Endodermal cell (in vitro differentiated cells): ENCODE data around the gene RIN3. TPM values are rescaled to one million over a fixed set of nuclear protein-coding genes. Genes with fewer than 3 reads are reported as not detected.

ENCODE experiments used
- DNase-seq: peaks from one replicate; pipeline ENCODE4 v3.0.0-alpha.2; 2017
- H3K27ac ChIP-seq: 2 replicates; pipeline ENCODE4 v1.5.1; 2013; ENCODE audit warnings: mild to moderate bottlenecking, low read depth, low read length, moderate library complexity
- H3K27me3 ChIP-seq: 2 replicates; pipeline ENCODE4 v1.6.1; 2013; ENCODE audit warnings: mild to moderate bottlenecking, low read length, moderate library complexity; ENCODE audit not compliant: insufficient read depth, control insufficient read depth, poor library complexity, severe bottlenecking
- H3K36me3 ChIP-seq: 2 replicates; pipeline ENCODE4 v1.7.0; 2013; ENCODE audit warnings: mild to moderate bottlenecking, low read length, moderate library complexity; ENCODE audit not compliant: control insufficient read depth, insufficient read depth
- H3K4me1 ChIP-seq: one replicate; pipeline ENCODE4 v1.7.0; 2013; ENCODE audit warnings: low read length; ENCODE audit not compliant: control insufficient read depth, insufficient read depth
- H3K4me3 ChIP-seq: 2 replicates; pipeline ENCODE4 v1.5.1; 2013; ENCODE audit warnings: mild to moderate bottlenecking, low read length, moderate library complexity
- H3K9ac ChIP-seq: 2 replicates; pipeline ENCODE4 v1.6.1; 2013; ENCODE audit warnings: mild to moderate bottlenecking, low read length, moderate library complexity; ENCODE audit not compliant: poor library complexity, severe bottlenecking; ENCODE audit errors: extremely low read depth
- H3K9me3 ChIP-seq: 2 replicates; pipeline ENCODE4 v1.6.1; 2013; ENCODE audit warnings: mild to moderate bottlenecking, low read length, moderate library complexity; ENCODE audit not compliant: control insufficient read depth
- H3K27ac Mint-ChIP-seq: 2 replicates; pipeline ENCODE4 v1.8.0; 2020; ENCODE audit warnings: mixed read lengths
- H3K27me3 Mint-ChIP-seq: 2 replicates; pipeline ENCODE4 v1.8.0; 2021; ENCODE audit warnings: mild to moderate bottlenecking, mixed read lengths; ENCODE audit not compliant: insufficient read depth
- H3K36me3 Mint-ChIP-seq: 2 replicates; pipeline ENCODE4 v1.8.0; 2020; ENCODE audit warnings: low read depth, mixed read lengths
- H3K4me1 Mint-ChIP-seq: 2 replicates; pipeline ENCODE4 v1.8.0; 2020; ENCODE audit warnings: mixed read lengths
- H3K4me3 Mint-ChIP-seq: 2 replicates; pipeline ENCODE4 v1.8.0; 2020; ENCODE audit warnings: mild to moderate bottlenecking, moderate library complexity, mixed read lengths
- H3K9me3 Mint-ChIP-seq: 2 replicates; pipeline ENCODE4 v1.8.0; 2020; ENCODE audit warnings: mild to moderate bottlenecking, mixed read lengths
- whole genome bisulfite sequencing, 2 experiments: methylation state at CpG; one replicate each; pipeline versions ENCODE4 v1.1.5 to v1.1.7; 2013; ENCODE audit warnings: missing lambda C conversion rate in 2 of 2, mixed read lengths in 1 of 2; ENCODE audit not compliant: insufficient coverage in 1 of 2, insufficient read length in 1 of 2; 5-methylcytosine and 5-hydroxymethylcytosine counted together
- total RNA-seq, 2 donors: library from RNA; stranded (reverse); fragmentation: NEBNext Ultra II Directional in 1 of 2; extraction: Animal tissue kit (Norgen Biotek cat#: 25700) in 1 of 2; gene quantifications; 2 replicates in 1 of 2; 3 replicates in 1 of 2; pipeline ENCODE4 v1.2.1, GENCODE V29; 2021
- TF ChIP-seq, protein P1 (sequence below): fragments of 200-600 bp; sonication (generic); conservative IDR thresholded peaks from 2 replicates; pipeline ENCODE4 v1.5.0; 2021; ENCODE audit warnings: antibody characterized with exemption, mild to moderate bottlenecking

RIN3 gene
- total RNA-seq, 2 donors from 2014 or later, result 5.2 to 6.0 TPM

DNA sequence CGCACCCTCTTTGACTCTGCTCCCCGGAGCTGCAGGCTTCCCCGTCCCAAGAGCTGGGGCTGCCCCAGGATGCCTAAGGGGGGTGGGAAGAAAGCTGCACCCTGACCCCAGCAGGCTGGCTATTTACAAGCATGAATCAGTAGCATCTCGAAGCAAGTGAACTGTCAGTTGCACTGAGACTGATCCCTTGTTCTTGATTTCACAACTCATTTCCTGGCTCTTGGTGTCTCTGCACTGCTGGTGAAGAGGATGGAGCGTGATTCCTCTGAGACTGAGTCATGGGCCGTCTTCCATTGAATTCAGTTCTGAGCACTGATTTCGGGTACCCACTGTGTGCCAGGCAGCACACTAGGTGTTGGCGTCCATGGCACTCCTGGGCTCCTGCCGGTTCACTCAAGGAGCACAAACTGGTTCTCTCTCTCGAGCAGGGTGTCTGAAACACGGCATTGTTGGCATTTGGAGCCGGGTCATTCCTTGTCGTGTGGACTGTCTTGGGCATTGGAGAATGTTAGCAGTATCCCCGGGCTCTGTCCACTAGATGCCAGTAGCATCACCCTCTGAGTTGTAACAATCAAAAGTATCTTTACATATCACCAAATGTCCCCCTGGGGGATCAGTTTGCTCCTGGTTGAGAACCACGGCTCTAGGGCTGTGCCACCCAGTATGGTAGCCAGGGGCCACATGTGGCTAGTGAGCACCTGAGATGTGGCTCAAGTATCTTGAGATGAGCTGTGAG, 86.9 kb downstream of the RIN3 start:
- DNase-seq, result peak; percentile 34
- H3K4me1 ChIP-seq, result no peaks in the 10 kb centered on the region
- H3K4me3 ChIP-seq, result no peak overlapping the region
- Mint-ChIP-seq H3K27ac (no peak overlapping the region), H3K36me3 (no peaks in the 10 kb centered on the region), H3K4me1 (peaks cover 8% of the 10 kb centered on the region), H3K4me3 (no peak overlapping the region), H3K27me3 (no peaks in the 10 kb centered on the region), H3K9me3 (no peaks in the 10 kb centered on the region)
- 85 to 88% methylated on average over 12 to 15 of the region's 15 CpGs for WGBS, 2 experiments
- no peak overlapping the region for H3K27ac ChIP-seq
- H3K36me3 ChIP-seq, result no peaks in the 10 kb centered on the region
- TF ChIP-seq, protein P1, sequence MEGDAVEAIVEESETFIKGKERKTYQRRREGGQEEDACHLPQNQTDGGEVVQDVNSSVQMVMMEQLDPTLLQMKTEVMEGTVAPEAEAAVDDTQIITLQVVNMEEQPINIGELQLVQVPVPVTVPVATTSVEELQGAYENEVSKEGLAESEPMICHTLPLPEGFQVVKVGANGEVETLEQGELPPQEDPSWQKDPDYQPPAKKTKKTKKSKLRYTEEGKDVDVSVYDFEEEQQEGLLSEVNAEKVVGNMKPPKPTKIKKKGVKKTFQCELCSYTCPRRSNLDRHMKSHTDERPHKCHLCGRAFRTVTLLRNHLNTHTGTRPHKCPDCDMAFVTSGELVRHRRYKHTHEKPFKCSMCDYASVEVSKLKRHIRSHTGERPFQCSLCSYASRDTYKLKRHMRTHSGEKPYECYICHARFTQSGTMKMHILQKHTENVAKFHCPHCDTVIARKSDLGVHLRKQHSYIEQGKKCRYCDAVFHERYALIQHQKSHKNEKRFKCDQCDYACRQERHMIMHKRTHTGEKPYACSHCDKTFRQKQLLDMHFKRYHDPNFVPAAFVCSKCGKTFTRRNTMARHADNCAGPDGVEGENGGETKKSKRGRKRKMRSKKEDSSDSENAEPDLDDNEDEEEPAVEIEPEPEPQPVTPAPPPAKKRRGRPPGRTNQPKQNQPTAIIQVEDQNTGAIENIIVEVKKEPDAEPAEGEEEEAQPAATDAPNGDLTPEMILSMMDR, result no peak
- no peak overlapping the region for H3K9ac ChIP-seq
- no peaks in the 10 kb centered on the region for H3K9me3 ChIP-seq
- no peaks in the 10 kb centered on the region for H3K27me3 ChIP-seq

DNA sequence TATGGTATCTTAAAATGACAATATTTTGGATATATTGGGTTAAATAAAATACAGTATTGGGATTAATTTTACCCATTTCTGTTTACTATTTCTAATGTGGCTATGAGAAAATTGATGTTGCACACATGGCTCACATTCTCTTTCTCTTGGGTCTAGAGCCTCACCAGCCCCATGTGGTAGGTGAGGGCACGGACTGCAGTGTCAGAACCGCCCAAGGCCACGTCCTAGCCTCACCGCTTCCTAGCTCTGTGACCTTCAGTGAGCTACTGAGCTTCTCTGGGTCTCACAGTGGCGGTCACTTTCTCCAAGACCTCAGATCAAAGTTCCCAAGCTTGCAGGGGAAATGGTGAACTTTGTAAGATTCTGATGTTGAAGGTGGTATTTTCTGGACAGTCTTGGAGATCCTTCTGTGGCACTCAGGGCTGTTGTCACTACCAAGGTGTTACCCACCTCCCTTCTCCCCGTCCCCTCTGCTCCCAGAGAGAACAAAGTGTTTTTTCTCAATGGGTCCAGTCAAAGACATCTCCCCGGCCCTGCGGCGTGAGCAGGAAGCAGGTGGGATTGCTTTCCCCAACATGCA, 87.6 kb downstream of the RIN3 start:
- no peak overlapping the region for H3K27ac Mint-ChIP-seq
- DNase-seq, result peak; percentile 14
- no peaks in the 10 kb centered on the region for H3K9me3 Mint-ChIP-seq
- H3K27me3 ChIP-seq, result no peaks in the 10 kb centered on the region
- H3K4me3 Mint-ChIP-seq, result no peak overlapping the region
- H3K36me3 ChIP-seq, result no peaks in the 10 kb centered on the region
- H3K27me3 Mint-ChIP-seq, result no peaks in the 10 kb centered on the region
- peaks cover 7% of the 10 kb centered on the region for H3K4me1 Mint-ChIP-seq
- no peaks in the 10 kb centered on the region for H3K4me1 ChIP-seq
- H3K27ac ChIP-seq, result no peak overlapping the region
- H3K9me3 ChIP-seq, result no peaks in the 10 kb centered on the region
- 94 to 95% methylated on average over 6 to 9 of the region's 9 CpGs for WGBS, 2 experiments
- H3K9ac ChIP-seq, result no peak overlapping the region
- no peaks in the 10 kb centered on the region for H3K36me3 Mint-ChIP-seq
- TF ChIP-seq, protein P1, result no peak
- no peak overlapping the region for H3K4me3 ChIP-seq

DNA sequence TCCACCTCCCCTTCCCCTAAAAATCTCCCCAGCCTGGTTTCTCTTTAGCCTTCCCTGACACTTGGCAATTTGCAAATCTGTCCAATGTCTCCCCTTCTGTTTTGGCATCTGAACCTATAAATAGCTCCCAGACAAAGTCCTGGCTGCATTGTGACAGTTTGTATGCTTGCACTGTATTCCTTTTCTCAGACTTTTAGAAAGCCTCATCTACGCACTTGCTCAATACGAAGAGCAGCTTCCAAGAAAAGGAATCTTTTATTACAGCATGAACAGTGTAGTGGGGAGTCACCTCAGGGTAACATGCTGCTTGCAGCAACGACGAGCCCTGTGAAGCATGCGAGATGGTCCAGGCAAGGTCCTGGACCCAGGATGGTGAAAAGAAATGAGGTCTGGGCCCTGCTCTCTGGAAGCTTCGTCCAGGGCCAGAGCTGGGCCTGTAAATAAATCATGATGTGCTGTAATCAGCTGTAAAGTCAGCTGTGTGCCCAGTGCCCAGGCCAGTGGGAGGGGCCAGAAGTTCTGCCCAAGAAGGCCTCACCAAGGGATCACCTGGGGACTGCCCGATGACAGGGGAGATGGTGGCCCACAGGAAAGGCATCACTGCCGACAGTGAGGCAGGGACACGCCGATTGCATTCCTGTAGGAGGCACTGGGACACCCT, 88.3 kb downstream of the RIN3 start:
- H3K36me3 Mint-ChIP-seq, result no peaks in the 10 kb centered on the region
- no peaks in the 10 kb centered on the region for H3K27me3 Mint-ChIP-seq
- no peaks in the 10 kb centered on the region for H3K36me3 ChIP-seq
- no peaks in the 10 kb centered on the region for H3K4me1 ChIP-seq
- WGBS, 2 experiments, result 90% methylated on average over 8 to 10 of the region's 10 CpGs
- H3K27me3 ChIP-seq, result no peaks in the 10 kb centered on the region
- no peak for DNase-seq
- H3K27ac Mint-ChIP-seq, result no peak overlapping the region
- peaks cover 3% of the 10 kb centered on the region for H3K9me3 Mint-ChIP-seq
- TF ChIP-seq, protein P1, result no peak
- H3K9me3 ChIP-seq, result no peaks in the 10 kb centered on the region
- H3K9ac ChIP-seq, result no peak overlapping the region
- H3K27ac ChIP-seq, result no peak overlapping the region
- no peak overlapping the region for H3K4me3 ChIP-seq
- H3K4me1 Mint-ChIP-seq, result peaks cover under 1% of the 10 kb centered on the region
- no peak overlapping the region for H3K4me3 Mint-ChIP-seq
